ENCODE measurements around the gene INMT.

- TF ChIP-seq EP300 (IDR thresholded peaks at IDR 0.05) (no peak), CTCF (IDR thresholded peaks at IDR 0.05) (no peak)
Measured at GRCh38 chr7:30771880-30772425, 20.0 kb downstream of the INMT start.
